Amygdala (tissue), 56 donors: ENCODE results near the gene CYP11A1.

ENCODE experiments used
- DNase-seq, 56 donors: peaks; one replicate each; lab custom pipeline; 2025; lab: John Stamatoyannopoulos, UW

The CYP11A1 gene

DNA sequence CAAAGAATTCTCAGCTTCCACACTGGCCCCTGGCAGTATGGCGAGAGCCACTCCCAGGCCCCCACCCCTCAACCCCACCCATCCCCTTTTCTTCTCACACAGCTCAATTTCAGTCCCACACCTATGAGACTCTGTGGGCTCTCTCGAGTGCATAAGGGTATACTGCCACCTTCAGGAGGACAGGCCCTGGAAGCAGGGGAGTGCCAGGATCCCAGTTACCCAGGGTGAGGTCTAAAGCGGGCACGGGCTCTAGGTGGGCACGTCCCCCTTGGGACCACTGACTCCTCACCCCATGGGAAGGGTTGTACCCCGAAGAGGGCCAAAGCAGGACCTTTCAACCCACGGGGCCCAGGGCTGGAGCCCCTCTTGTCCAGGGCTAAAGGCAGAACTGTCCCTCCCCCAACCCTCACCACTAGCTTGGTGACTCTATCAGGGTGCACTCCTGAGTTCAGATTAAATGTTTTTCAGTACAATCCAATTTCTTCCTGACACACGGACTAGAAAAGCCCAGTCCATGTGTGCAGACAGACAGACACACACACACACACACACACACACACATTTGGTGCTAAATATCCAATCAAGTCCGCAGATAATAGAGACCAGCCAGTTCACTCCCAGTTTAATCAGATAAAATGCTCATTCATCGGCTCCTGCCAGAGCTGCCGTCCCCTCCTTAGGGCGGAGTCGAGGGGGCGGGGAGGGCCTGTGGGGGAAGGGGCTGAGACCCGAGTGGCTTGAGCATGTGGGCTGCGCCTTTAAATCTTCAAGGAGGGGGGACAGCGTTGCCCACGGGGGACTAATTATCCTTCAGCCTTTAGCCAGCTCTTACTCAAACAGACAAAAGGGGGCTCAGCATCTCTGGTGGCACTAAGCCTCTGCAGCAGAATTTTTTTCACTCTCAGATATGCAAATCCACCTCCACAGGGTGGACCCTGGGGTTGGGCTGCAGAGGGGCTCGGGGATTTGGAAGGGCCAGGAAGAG is 59.3 kb downstream of the CYP11A1 start:
- DNase-seq = peak in 30 of 56 donors; percentile 5 to 67 (median 21)

DNA sequence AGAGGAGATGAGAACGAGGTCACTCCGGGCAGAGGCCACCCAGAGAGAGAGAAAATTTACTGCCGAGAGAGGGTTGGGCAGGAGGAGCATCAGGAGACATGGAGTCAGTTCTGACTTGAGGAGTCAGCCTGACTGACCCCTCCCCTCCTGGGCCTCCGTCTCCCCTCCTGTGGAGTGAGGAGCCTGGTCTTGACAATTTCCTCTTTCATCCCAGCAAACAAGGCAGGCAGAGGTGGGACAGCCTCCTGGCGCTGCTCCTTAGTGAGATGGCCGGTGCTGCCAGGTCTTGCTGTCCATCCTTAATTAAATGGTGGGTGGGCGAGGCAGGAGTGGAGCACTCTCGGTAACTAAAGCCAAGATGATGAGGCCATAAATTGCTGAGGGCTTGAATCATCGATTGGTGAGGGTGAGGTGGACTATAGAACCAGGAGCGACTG is 60.6 kb downstream of the CYP11A1 start:
- no peak for DNase-seq

GRCh38 chr15:74305687-74306086 is 61.8 kb downstream of the CYP11A1 start:
- no peak for DNase-seq

DNA sequence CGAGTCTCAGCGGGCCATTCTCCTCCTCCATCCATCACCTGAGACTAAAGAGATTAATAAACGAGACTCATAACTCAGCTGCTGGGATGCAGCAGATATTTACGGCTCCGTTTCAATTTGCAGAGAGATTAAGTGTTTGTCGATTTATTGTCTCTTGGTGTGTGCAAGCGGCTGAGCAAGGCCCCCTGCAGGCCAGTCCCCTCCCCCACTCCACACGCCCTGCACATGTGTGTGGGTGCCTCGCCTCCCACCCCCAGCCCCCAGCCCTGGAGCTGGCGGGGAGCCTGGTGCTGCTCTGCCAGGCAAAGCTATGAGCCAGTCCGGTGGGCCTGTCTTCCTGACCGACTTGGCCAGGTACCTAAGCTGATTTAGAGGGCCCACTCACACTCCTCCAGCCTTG is 63.0 kb downstream of the CYP11A1 start:
- DNase-seq = no peak

DNA sequence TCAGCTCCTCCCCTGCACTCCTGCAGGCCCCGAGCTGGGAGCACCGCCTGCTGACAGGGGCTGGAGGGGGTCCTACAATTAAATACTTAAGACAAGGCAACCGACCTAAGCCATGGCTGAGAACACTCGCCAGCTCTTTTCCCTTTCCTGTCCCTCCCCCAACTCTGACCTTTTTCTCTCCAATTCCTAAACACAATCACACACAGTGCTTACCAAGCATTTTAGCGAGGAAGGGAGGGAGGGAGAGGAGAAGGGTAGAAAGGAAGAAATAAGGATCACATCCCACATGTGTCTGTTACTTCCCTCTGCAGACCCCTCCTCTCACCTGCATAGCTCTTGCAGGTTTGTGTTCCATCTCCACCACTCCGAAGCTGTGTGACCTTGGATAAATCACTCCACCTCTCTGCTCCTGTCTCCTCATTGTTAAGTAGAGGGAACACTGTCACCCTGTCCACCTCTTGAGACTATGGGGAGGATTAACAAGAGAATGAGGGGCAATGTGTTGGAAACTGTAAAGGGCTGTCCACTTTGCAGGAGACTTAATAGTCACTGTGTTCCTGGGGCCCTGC is 63.6 kb downstream of the CYP11A1 start:
- no peak for DNase-seq

GRCh38 chr15:74302821-74303359 is 64.6 kb downstream of the CYP11A1 start:
- DNase-seq = peak in 14 of 56 donors; percentile 1 to 31 (median 8)

- no peak for DNase-seq
Measured at GRCh38 chr15:74301583-74302361, 65.7 kb downstream of the CYP11A1 start.

DNA sequence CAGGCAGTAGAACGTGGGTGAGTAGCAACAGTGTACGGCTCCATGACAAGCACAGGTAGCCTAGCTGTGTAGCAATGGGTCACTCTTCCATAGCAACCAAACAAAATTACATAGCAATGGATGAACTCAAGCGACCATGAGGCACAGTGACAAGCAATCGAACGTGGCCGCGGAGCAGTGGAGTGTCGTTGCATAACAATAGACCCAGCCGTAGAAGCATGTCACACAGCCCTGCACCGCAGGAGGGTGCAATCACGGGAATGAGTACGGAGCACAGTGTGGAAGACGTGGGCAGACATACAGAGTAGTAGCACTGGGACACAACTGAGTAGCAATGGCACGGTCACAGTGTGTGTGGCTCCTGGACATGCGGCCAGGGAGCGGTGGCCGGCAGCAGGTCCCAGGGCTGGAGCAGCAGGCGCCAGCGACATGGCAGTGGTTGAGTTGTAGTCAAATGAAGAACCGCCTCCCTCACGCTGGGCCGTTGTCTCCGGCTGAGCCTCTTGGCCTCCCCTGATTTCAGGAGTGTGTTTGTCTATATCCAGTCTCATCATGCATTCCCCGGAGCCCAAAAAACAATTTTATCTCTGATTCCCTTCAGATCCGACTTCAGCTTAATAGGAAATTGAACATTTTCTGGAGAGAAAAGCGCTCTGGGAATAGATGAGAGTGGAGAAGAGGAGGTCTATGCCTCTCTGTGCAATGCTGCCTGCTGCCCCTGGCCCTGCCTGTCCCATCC is 67.2 kb downstream of the CYP11A1 start:
- no peak for DNase-seq

DNA sequence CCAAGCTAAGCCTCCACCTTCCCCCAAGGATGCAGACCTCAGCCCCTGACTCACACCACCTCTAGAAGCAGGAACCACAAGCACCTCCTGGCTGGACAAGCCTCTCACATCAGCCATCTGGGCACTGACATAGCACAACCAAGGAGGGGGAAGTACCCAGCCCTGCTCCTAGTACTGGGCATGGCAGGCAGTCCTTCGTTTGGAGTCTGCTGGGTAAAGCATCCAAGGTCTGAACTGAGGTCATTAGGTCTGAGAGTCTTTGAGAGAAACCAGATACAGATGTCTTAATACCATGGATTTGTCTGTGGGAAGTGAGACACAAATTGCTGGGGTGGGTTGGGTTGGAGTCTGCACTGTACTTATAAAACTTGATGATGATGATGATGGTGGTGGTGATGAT is 69.6 kb downstream of the CYP11A1 start:
- no peak for DNase-seq

GRCh38 chr15:74295800-74296199 is 71.6 kb downstream of the CYP11A1 start:
- DNase-seq = no peak

DNA sequence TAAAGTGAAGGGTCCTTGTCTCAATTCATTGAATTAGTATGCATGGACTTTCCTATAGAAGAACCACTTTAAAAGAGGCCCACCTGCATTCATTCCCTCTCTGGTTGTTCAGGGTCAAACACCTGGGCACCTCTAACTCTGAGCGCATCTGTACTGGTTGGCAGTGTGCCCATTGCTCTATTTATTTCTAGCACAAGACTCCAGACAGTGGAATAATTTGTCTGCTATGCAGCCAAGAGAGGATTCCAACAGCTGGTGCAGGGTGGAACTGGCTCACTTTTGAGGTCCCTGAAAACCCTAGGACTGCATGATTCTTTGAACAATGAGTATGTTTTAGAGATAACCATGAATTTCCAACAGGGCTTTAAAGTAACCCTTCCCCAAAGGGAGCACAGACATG is 73.4 kb downstream of the CYP11A1 start:
- no peak for DNase-seq

DNA sequence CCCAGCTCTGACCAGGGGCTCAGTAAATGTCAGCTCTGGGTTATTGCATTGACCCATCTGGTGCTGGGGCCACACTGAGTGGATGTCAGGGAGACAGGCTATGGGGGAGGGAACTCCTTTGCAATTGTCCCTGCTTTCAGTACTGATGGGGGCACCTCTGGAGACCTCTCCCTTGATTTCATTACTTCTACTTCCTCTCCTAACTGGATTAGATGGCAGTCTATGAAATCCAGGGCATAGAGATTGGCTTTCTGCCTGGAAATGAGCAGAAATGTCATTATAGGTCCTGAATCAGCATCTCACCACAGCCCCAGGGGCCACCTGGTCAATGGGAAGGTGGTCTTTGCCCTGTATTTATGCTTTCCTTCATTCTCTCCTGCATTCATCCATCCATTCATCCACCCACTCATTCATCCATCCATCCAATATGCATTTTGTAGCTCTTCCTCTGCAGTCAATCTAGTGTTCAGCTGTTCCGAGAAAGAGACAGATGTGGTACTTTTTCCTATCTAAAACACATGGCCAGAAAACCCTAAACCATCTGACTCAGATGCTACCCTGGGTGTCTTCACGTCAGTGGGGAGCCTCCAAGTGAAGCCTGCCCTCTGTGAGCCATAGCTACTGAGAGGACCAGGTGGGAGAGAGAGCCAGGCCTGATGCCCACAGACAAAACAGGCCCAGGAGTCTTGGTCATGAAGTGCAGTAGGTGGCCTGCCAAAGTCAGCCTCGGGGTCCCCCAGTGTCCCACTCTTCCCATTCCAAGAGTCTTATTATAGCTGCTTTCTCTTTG is 74.2 kb downstream of the CYP11A1 start:
- DNase-seq = no peak

- DNase-seq = peak in 45 of 56 donors; percentile 2 to 71 (median 29)
Measured at GRCh38 chr15:74291101-74292071, 76.1 kb downstream of the CYP11A1 start.

GRCh38 chr15:74290645-74291044 is 76.8 kb downstream of the CYP11A1 start:
- DNase-seq = no peak

DNA sequence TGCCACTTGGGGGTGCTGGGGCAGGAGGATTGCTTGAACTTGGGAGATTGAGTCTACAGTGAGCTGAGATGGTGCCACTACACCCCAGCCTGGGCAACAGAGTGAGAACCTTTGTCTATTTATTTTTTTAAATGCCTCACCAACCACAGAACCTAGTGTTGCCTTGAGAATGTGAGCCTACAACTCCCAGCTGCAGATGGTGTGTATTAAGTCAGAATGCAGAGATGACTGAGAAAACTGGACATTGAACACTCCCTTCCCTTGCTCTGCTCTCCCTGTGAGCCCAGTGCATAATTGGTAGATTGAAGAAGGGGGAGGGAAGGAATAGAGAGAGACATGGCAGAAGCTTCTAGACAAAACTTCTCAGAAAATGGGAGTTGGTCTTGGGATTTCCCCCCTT is 77.8 kb downstream of the CYP11A1 start:
- DNase-seq = no peak
